HCT116 (cell line): Measurements from ENCODE around the gene MNT. TPM values are rescaled to one million over a fixed set of nuclear protein-coding genes. Genes with fewer than 3 reads are reported as not detected.

Experiments used
- ATAC-seq: fragments of 200-7000 bp; cut with Tn5 transposase; 2 replicates; pipeline ENCODE4 v1.9.1; 2020; ENCODE audit warnings: mild to moderate bottlenecking, moderate library complexity
- BruUV-seq: library from RNA; stranded (reverse); fragments of 400-500 nt; replicated peaks from 2 replicates; lab custom pipeline; 2021; lab: Mats Ljungman, UMichigan
- CTCF ChIA-PET: fragments of 300-600 bp; sonication (Branson Sonifier 250); formaldehyde crosslinking; loops from one replicate; lab custom pipeline; 2021; ENCODE audit warnings: antibody characterized with exemption; lab: Charles Lee
- POLR2A ChIA-PET: fragments of 300-600, 350-600 bp; sonication (Branson Sonifier 250); formaldehyde crosslinking; loops from one replicate; lab custom pipeline; 2021; ENCODE audit warnings: antibody characterized with exemption; lab: Charles Lee
- RAD21 ChIA-PET, 2 experiments: fragments of 300-600 bp; sonication (Branson Sonifier 250); formaldehyde crosslinking; loops; one replicate each; lab custom pipeline; 2023; ENCODE audit warnings: low total read pairs in 2 of 2; ENCODE audit not compliant: uncharacterized antibody in 2 of 2, unreplicated experiment in 2 of 2, low non-redundant PET in 1 of 2; lab: Charles Lee
- DNase-seq: peaks from one replicate; pipeline ENCODE4 v3.0.0-alpha.2; 2010; ENCODE audit warnings: low read depth, low spot score
- H2AFZ ChIP-seq: fragments of 200-600 bp; shearing (Covaris generic), sonication (generic); 2 replicates; pipeline ENCODE4 v1.6.1; 2017; ENCODE audit warnings: low read depth, mixed run types, mixed read lengths, antibody characterized with exemption, low read length; ENCODE audit not compliant: poor library complexity, severe bottlenecking
- H3K27ac ChIP-seq: 2 replicates; pipeline ENCODE4 v1.5.1; 2012; ENCODE audit warnings: low read depth, low read length
- H3K27me3 ChIP-seq: fragments of 200-600 bp; sonication (generic); 2 replicates; pipeline ENCODE4 v1.6.1; 2016; ENCODE audit warnings: mixed run types, low read length, mixed read lengths; ENCODE audit not compliant: insufficient read depth
- H3K36me3 ChIP-seq, 2 experiments: fragments of 200-500 bp in 1 of 2; fragments of 200-600 bp in 1 of 2; sonication (Bioruptor generic) in 1 of 2; sonication (generic) in 1 of 2; 2 replicates each; pipeline versions ENCODE4 v1.5.1 to v1.6.1; 2014 to 2016; ENCODE audit warnings: low read length in 2 of 2, inconsistent platforms in 1 of 2, mixed read lengths in 1 of 2, mixed run types in 1 of 2; ENCODE audit not compliant: insufficient read depth in 2 of 2, control insufficient read depth in 1 of 2
- H3K4me1 ChIP-seq, 2 experiments: fragments of 200-600 bp in 1 of 2; sonication (generic) in 1 of 2; 2 replicates each; pipeline versions ENCODE4 v1.5.1 to v1.6.1; 2012 to 2017; ENCODE audit warnings: low read length in 2 of 2, inconsistent platforms in 1 of 2, mild to moderate bottlenecking in 1 of 2, mixed read lengths in 1 of 2, mixed run types in 1 of 2, moderate library complexity in 1 of 2; ENCODE audit not compliant: insufficient read depth in 2 of 2, control insufficient read depth in 1 of 2
- H3K4me2 ChIP-seq: fragments of 200-600 bp; sonication (generic); 2 replicates; pipeline ENCODE4 v1.6.1; 2017; ENCODE audit warnings: mixed run types, low read length, mixed read lengths
- H3K4me3 ChIP-seq, 2 experiments: fragments of 200-600 bp in 1 of 2; sonication (generic) in 1 of 2; replicated peaks in 1 of 2; 2 replicates each; pipeline ENCODE4 v1.5.1; 2011 to 2016; ENCODE audit warnings: low read length in 2 of 2, control low read depth in 1 of 2, low read depth in 1 of 2, mild to moderate bottlenecking in 1 of 2, mixed read lengths in 1 of 2, mixed run types in 1 of 2
- H3K79me2 ChIP-seq: fragments of 200-600 bp; sonication (generic); 2 replicates; pipeline ENCODE4 v1.6.1; 2017; ENCODE audit warnings: mild to moderate bottlenecking, mixed run types, low read length, moderate library complexity, mixed read lengths; ENCODE audit not compliant: insufficient read depth
- H3K9ac ChIP-seq: fragments of 200-600 bp; sonication (generic); 2 replicates; pipeline ENCODE4 v1.6.1; 2016; ENCODE audit warnings: low read length, mixed read lengths
- H3K9me2 ChIP-seq: fragments of 200-600 bp; sonication (generic), shearing (Covaris generic); 2 replicates; pipeline ENCODE4 v1.6.1; 2017; ENCODE audit warnings: mixed run types, mild to moderate bottlenecking, moderate library complexity; ENCODE audit not compliant: insufficient read depth
- H3K9me3 ChIP-seq, 2 experiments: fragments of 200-500 bp in 1 of 2; fragments of 200-600 bp in 1 of 2; sonication (Bioruptor generic) in 1 of 2; sonication (generic) in 1 of 2; 2 replicates each; pipeline ENCODE4 v1.6.1; 2014 to 2017; ENCODE audit warnings: low read length in 2 of 2, mixed read lengths in 2 of 2, inconsistent platforms in 1 of 2, low read depth in 1 of 2, mild to moderate bottlenecking in 1 of 2, mixed run types in 1 of 2, moderate library complexity in 1 of 2; ENCODE audit not compliant: control insufficient read depth in 1 of 2, insufficient read depth in 1 of 2
- H4K20me1 ChIP-seq: fragments of 200-600 bp; sonication (generic), shearing (Covaris generic); 2 replicates; pipeline ENCODE4 v1.6.1; 2017; ENCODE audit warnings: mixed run types, mild to moderate bottlenecking, moderate library complexity; ENCODE audit not compliant: insufficient read depth
- CEBPB ChIP-seq: IDR thresholded peaks from 2 replicates; pipeline ENCODE4 v1.6.1; 2012; ENCODE audit warnings: low read depth
- EZH2 ChIP-seq: fragments of 200-600 bp; sonication (generic); IDR thresholded peaks from 2 replicates; pipeline ENCODE4 v1.6.1; 2017; ENCODE audit warnings: antibody characterized with exemption, mixed run types
- EZH2phosphoT487 ChIP-seq: fragments of 200-600 bp; IDR thresholded peaks from 2 replicates; pipeline ENCODE4 v1.6.1; 2018; ENCODE audit warnings: antibody characterized with exemption, borderline replicate concordance
- JUND ChIP-seq: IDR thresholded peaks from 2 replicates; pipeline ENCODE4 v1.6.1; 2012
- POLR2AphosphoS5 ChIP-seq: IDR thresholded peaks from 2 replicates; pipeline ENCODE4 v1.6.1; 2011; ENCODE audit warnings: mild to moderate bottlenecking, low read depth, low read length, moderate library complexity
- REST ChIP-seq: IDR thresholded peaks from 2 replicates; pipeline ENCODE4 v1.6.1; 2012; ENCODE audit warnings: low read depth
- SIN3A ChIP-seq: IDR thresholded peaks from 2 replicates; pipeline ENCODE4 v1.6.1; 2012; ENCODE audit warnings: low read depth
- TCF7L2 ChIP-seq: IDR thresholded peaks from 2 replicates; pipeline ENCODE4 v1.7.0; 2011; ENCODE audit warnings: borderline replicate concordance, inconsistent platforms; ENCODE audit not compliant: insufficient read depth, insufficient read length; ENCODE audit errors: extremely low read depth
- YY1 ChIP-seq: IDR thresholded peaks from 2 replicates; pipeline ENCODE4 v1.6.1; 2011; ENCODE audit warnings: low read length, low read depth, moderate library complexity, mild to moderate bottlenecking; ENCODE audit not compliant: insufficient replicate concordance; ENCODE audit errors: extremely low read depth
- ZBTB33 ChIP-seq: IDR thresholded peaks from 2 replicates; pipeline ENCODE4 v1.6.1; 2011; ENCODE audit warnings: mild to moderate bottlenecking, low read length, moderate library complexity; ENCODE audit not compliant: insufficient replicate concordance; ENCODE audit errors: extremely low read depth
- intact Hi-C: fragments of 100-400 bp; cut with micrococcal nuclease; formaldehyde crosslinking; loops from 2 replicates; pipeline ENCODE4 v1.10.0; 2022
- total RNA-seq: library from RNA; stranded (reverse); gene quantifications from one replicate; pipeline ENCODE4 v1.2.1, GENCODE V29; 2021; ENCODE audit not compliant: unreplicated experiment
- TF ChIP-seq, protein P1 (sequence below): IDR thresholded peaks from 2 replicates; pipeline ENCODE4 v1.6.1; 2012

MNT gene
- total RNA-seq, 1 experiment from 2014 or later = 37.0 TPM

DNA sequence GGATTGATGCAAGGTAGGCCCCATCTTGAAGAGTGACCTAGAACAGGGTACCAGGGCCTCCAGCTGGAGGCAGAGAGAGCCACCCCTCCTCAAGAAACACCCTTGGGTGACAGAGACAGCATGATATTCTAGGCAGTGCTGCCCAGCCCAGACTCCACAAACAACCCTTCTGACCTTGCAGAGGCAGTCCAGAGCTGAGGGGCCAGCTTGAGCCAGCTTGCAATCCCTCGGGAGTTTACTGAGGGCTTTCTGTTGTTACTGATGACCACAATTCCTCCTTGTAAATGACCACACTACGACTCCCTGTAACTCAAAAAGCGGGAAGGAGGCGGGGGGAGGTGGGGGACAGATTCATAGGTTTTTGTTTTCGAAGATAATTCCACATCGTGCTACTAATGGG, 18.6 kb upstream of the MNT start:
- no peak overlapping the region for H3K4me2 ChIP-seq
- ATAC-seq (no peak), DNase-seq (no peak)
- intact Hi-C loops = no loop called here
- 0 out of 2 replicates have a peak, but pooled peaks cover 4% of the 10 kb centered on the region for H3K79me2 ChIP-seq
- H3K4me3 ChIP-seq = no peak overlapping the region
- H3K27me3 ChIP-seq = no peaks in the 10 kb centered on the region
- H3K9me2 ChIP-seq = no peaks in the 10 kb centered on the region
- H4K20me1 ChIP-seq = no peaks in the 10 kb centered on the region
- POLR2A ChIA-PET = no interaction called here
- CTCF ChIA-PET = interaction anchor here (6.0 kb wide), 1 partner anchor 36 kb away, joined by 351 read pairs; no protein-coding TSS in a partner anchor
- H3K9me3 ChIP-seq = no peaks in the 10 kb centered on the region
- H3K27ac ChIP-seq = no peak overlapping the region
- peaks cover 0 to 5% of the 10 kb centered on the region in 2 experiments; a peak in 2 of 4 replicates for H3K4me1 ChIP-seq
- RAD21 ChIA-PET = no interaction called here
- TF ChIP-seq EZH2phosphoT487 (no peak), JUND (no peak), CEBPB (no peak), SIN3A (no peak), TCF7L2 (no peak), YY1 (no peak), POLR2AphosphoS5 (no peak), ZBTB33 (no peak), REST (no peak), EZH2 (no peak)
- TF ChIP-seq, protein P1, sequence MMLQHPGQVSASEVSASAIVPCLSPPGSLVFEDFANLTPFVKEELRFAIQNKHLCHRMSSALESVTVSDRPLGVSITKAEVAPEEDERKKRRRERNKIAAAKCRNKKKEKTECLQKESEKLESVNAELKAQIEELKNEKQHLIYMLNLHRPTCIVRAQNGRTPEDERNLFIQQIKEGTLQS = no peak
- BruUV-seq = no TSS peak
- no peak overlapping the region for H2AFZ ChIP-seq
- H3K9ac ChIP-seq = no peak overlapping the region
- peaks cover 9 to 15% of the 10 kb centered on the region in 2 experiments; a peak in 2 of 4 replicates for H3K36me3 ChIP-seq
